ENCODE results near the gene IQGAP3. TPM values are rescaled to one million over a fixed set of nuclear protein-coding genes. Genes with fewer than 3 reads are reported as not detected.

IQGAP3 gene
- total and polyA plus RNA-seq, 2 of the 4 experiments (the other 2 are of a cell fraction): 12.5 to 13.6 TPM

- no peak for ATAC-seq (ENCODE audit: low read depth)
Observed at GRCh38 chr1:156556354-156556753, 16.0 kb downstream of the IQGAP3 start.

More at GRCh38 chr1:156556354-156556753, 16.0 kb downstream of the IQGAP3 start:
- Histone ChIP-seq H4K5ac (ENCODE audit: low read depth, low read length) (no peak overlapping the region), H3K4me3 (ENCODE audit: insufficient read depth, low read depth, low read length) (no peak overlapping the region), H2BK15ac (ENCODE audit: low read depth, low read length) (no peak overlapping the region), H3K23ac (ENCODE audit: low read depth, low read length) (no peak overlapping the region), H3K18ac (ENCODE audit: low read depth, low read length) (no peak overlapping the region), H3K4me2 (ENCODE audit: low read depth, low read length) (no peak overlapping the region), H3K9me1 (ENCODE audit: insufficient read depth, low read length) (peaks cover 8% of the 10 kb centered on the region), H4K91ac (ENCODE audit: insufficient read depth, low read depth, low read length) (no peak overlapping the region), H3K9me3 (ENCODE audit: control insufficient read depth, insufficient read depth, low read length) (no peaks in the 10 kb centered on the region), H3K4me1 (ENCODE audit: control insufficient read depth, insufficient read depth, low read length) (peaks cover 1% of the 10 kb centered on the region; the same call in 1 of the 2 replicates), H2AK9ac (replicated peaks; ENCODE audit: low read depth, low read length, poor library complexity) (peak overlapping the region; percentile 8), H3K27ac (ENCODE audit: insufficient read depth, low read length) (no peak overlapping the region), H4K8ac (ENCODE audit: low read depth in 2 of 2, low read length in 2 of 2) (no peak overlapping the region), H2BK120ac (ENCODE audit: low read depth, low read length) (no peak overlapping the region), H3K9ac (ENCODE audit: low read depth, low read length) (no peak overlapping the region), H3K27me3 (ENCODE audit: control insufficient read depth, insufficient read depth, low read length) (no peaks in the 10 kb centered on the region), H2AFZ (replicated peaks; ENCODE audit: low read length, poor library complexity) (no peak overlapping the region), H2BK20ac (ENCODE audit: low read depth, low read length) (no peak overlapping the region), H4K20me1 (ENCODE audit: insufficient read depth, low read length) (no peaks in the 10 kb centered on the region), H3K14ac (replicated peaks; ENCODE audit: low read depth, low read length) (no peak overlapping the region), H3K79me1 (ENCODE audit: low read depth in 1 of 2, low read length in 2 of 2) (peaks cover 0 to 19% of the 10 kb centered on the region in 2 experiments; a peak in 2 of 4 replicates), H2BK5ac (ENCODE audit: low read depth, low read length, poor library complexity, severe bottlenecking) (no peak overlapping the region), H3K36me3 (ENCODE audit: control insufficient read depth, insufficient read depth, low read length) (peaks cover 8% of the 10 kb centered on the region), H3K4ac (ENCODE audit: low read depth, low read length) (no peak overlapping the region), H2AK5ac (ENCODE audit: low read depth, low read length) (no peak overlapping the region), H3K56ac (ENCODE audit: extremely low read depth, insufficient read depth, low read length) (no peak overlapping the region)
- intact Hi-C loops (cut with micrococcal nuclease): no loop called here
- dilution Hi-C loops (cut with HindIII; ENCODE audit: low sequenced_read_pairs, unreplicated experiment): no loop called here
- in situ Hi-C loops (cut with MboI; ENCODE audit: low sequenced_read_pairs): no loop called here
- ChIA-PET POLR2A (ENCODE audit: unreplicated experiment) (no interaction called here), CTCF (no interaction called here)
- no peak for TF ChIP-seq USF2 (IDR thresholded peaks at IDR 0.05; ENCODE audit: low read depth, low read length)
- TF ChIP-seq POLR2A (IDR thresholded peaks at IDR 0.05; ENCODE audit: low read depth, low read length): no peak
- no peak for TF ChIP-seq RCOR1 (IDR thresholded peaks at IDR 0.05; ENCODE audit: insufficient replicate concordance, low read length)
- no peak for TF ChIP-seq CTCF (conservative IDR thresholded peaks at IDR 0.05; ENCODE audit: low read depth, low read length)
- no peak for TF ChIP-seq MAZ (IDR thresholded peaks at IDR 0.05; ENCODE audit: borderline replicate concordance, low read depth, low read length)
- TF ChIP-seq ELK1 (IDR thresholded peaks at IDR 0.05; ENCODE audit: borderline replicate concordance, low read depth, low read length): no peak
- TF ChIP-seq RAD21 (IDR thresholded peaks at IDR 0.05; ENCODE audit: low read length): no peak
- TF ChIP-seq MXI1 (IDR thresholded peaks at IDR 0.05; ENCODE audit: borderline replicate concordance, low read depth, low read length): no peak
- no peak for TF ChIP-seq CHD1 (IDR thresholded peaks at IDR 0.05; ENCODE audit: low read depth, low read length)
- TF ChIP-seq SMC3 (IDR thresholded peaks at IDR 0.05; ENCODE audit: low read depth, low read length): no peak
- no peak for TF ChIP-seq MAFK (IDR thresholded peaks at IDR 0.05; ENCODE audit: low read depth, low read length)
- DNase-seq: no peak
- no TSS peak for BruUV-seq (replicated peaks)
- 67% methylated on average over 1 of the region's 9 CpGs; no CpG with 5 or more reads in 1 of the 2 experiments for WGBS, 2 experiments (ENCODE audit: extremely low coverage in 2 of 2, insufficient read length in 1 of 2)
